Suprapubic skin (tissue), 4 donors: ENCODE measurements around the gene TCL1A. TPM values are rescaled to one million over a fixed set of nuclear protein-coding genes. Genes with fewer than 3 reads are reported as not detected.

ENCODE experiments used
- DNase-seq, 2 donors: peaks; one replicate each; pipeline ENCODE4 v3.0.0-alpha.2; 2019; ENCODE audit warnings: low spot score in 2 of 2
- H3K27ac ChIP-seq: fragments of 200-600 bp; sonication (generic); one replicate; pipeline ENCODE4 v1.5.1; 2019
- H3K27me3 ChIP-seq: fragments of 200-600 bp; sonication (generic); one replicate; pipeline ENCODE4 v1.5.1; 2019
- H3K36me3 ChIP-seq: fragments of 200-600 bp; sonication (generic); one replicate; pipeline ENCODE4 v1.5.1; 2019
- H3K4me1 ChIP-seq: fragments of 200-600 bp; sonication (generic); one replicate; pipeline ENCODE4 v1.5.1; 2019
- H3K4me3 ChIP-seq: fragments of 200-600 bp; sonication (generic); one replicate; pipeline ENCODE4 v1.5.1; 2019; ENCODE audit warnings: mild to moderate bottlenecking
- H3K9me3 ChIP-seq: fragments of 200-600 bp; sonication (generic); one replicate; pipeline ENCODE4 v1.5.1; 2019
- CTCF ChIP-seq, 2 donors: fragments of 200-600 bp in 1 of 2; fragments of 450-650 bp in 1 of 2; sonication (generic) in 1 of 2; IDR thresholded peaks; one replicate each; pipeline ENCODE4 v1.5.1; 2016 to 2019; ENCODE audit warnings: antibody characterized with exemption in 2 of 2, mild to moderate bottlenecking in 1 of 2, moderate library complexity in 1 of 2
- EP300 ChIP-seq: sonication (generic); formaldehyde crosslinking; IDR thresholded peaks from one replicate; pipeline ENCODE4 v1.6.1; 2017; ENCODE audit warnings: antibody characterized with exemption
- POLR2A ChIP-seq, 2 donors: fragments of 450-650 bp; IDR thresholded peaks; one replicate each; pipeline ENCODE4 v1.6.1; 2017; ENCODE audit warnings: antibody characterized with exemption in 2 of 2, mild to moderate bottlenecking in 2 of 2, moderate library complexity in 2 of 2
- POLR2AphosphoS5 ChIP-seq, 3 donors: sonication (generic); formaldehyde crosslinking; IDR thresholded peaks; one replicate each; pipeline ENCODE4 v1.6.1; 2017; ENCODE audit warnings: antibody characterized with exemption in 3 of 3
- whole genome bisulfite sequencing: methylation state at CpG from one replicate; pipeline ENCODE4 v1.1.5; 2018; 5-methylcytosine and 5-hydroxymethylcytosine counted together
- total RNA-seq, 4 donors: library from RNA; depleted of rRNA; stranded (reverse); fragments of >200 nt; gene quantifications; one replicate each; pipeline ENCODE4 v1.1.0, GENCODE V29; 2016

TCL1A gene
- total RNA-seq, 4 donors from 2014 or later = not detected

- H3K36me3 ChIP-seq = no peaks in the 10 kb centered on the region
- no peak for DNase-seq
- no peaks in the 10 kb centered on the region for H3K4me1 ChIP-seq
- no peaks in the 10 kb centered on the region for H3K9me3 ChIP-seq
- 46% methylated on average over 3 of the region's 3 CpGs for WGBS
- H3K27ac ChIP-seq = no peak overlapping the region
- H3K27me3 ChIP-seq = peaks cover 37% of the 10 kb centered on the region
- no peak for TF ChIP-seq EP300
- TF ChIP-seq POLR2A (IDR thresholded peaks at IDR 0.05) = no peak
- no peak for TF ChIP-seq POLR2AphosphoS5 (IDR thresholded peaks at IDR 0.05)
- no peak for TF ChIP-seq CTCF (IDR thresholded peaks at IDR 0.05)
- no peak overlapping the region for H3K4me3 ChIP-seq
Observed at GRCh38 chr14:95756751-95757150, 42.8 kb upstream of the TCL1A start.

GRCh38 chr14:95756127-95756526 lies 42.2 kb upstream of the TCL1A start:
- Histone ChIP-seq H3K9me3 (no peaks in the 10 kb centered on the region), H3K27ac (no peak overlapping the region), H3K36me3 (no peaks in the 10 kb centered on the region), H3K4me1 (no peaks in the 10 kb centered on the region), H3K27me3 (peaks cover 33% of the 10 kb centered on the region), H3K4me3 (no peak overlapping the region)
- no peak for DNase-seq
- no peak for TF ChIP-seq POLR2A (IDR thresholded peaks at IDR 0.05)
- no peak for TF ChIP-seq CTCF (IDR thresholded peaks at IDR 0.05)
- TF ChIP-seq POLR2AphosphoS5 (IDR thresholded peaks at IDR 0.05) = no peak
- TF ChIP-seq EP300 = no peak
- 70% methylated on average over 6 of the region's 6 CpGs for WGBS

GRCh38 chr14:95741781-95742180 lies 27.9 kb upstream of the TCL1A start:
- H3K36me3 ChIP-seq = no peaks in the 10 kb centered on the region
- no peak overlapping the region for H3K4me3 ChIP-seq
- H3K27ac ChIP-seq = no peak overlapping the region
- H3K4me1 ChIP-seq = no peaks in the 10 kb centered on the region
- DNase-seq = no peak
- no peaks in the 10 kb centered on the region for H3K9me3 ChIP-seq
- TF ChIP-seq CTCF (IDR thresholded peaks at IDR 0.05) (no peak), POLR2AphosphoS5 (IDR thresholded peaks at IDR 0.05) (no peak), POLR2A (IDR thresholded peaks at IDR 0.05) (no peak), EP300 (no peak)
- peaks cover 9% of the 10 kb centered on the region for H3K27me3 ChIP-seq
- 83% methylated on average over 4 of the region's 4 CpGs for WGBS

GRCh38 chr14:95741038-95741490 lies 27.1 kb upstream of the TCL1A start:
- Histone ChIP-seq H3K27ac (no peak overlapping the region), H3K27me3 (peaks cover 6% of the 10 kb centered on the region), H3K4me1 (no peaks in the 10 kb centered on the region), H3K4me3 (no peak overlapping the region), H3K36me3 (no peaks in the 10 kb centered on the region), H3K9me3 (no peaks in the 10 kb centered on the region)
- no peak for DNase-seq
- no peak for TF ChIP-seq POLR2A (IDR thresholded peaks at IDR 0.05)
- no peak for TF ChIP-seq POLR2AphosphoS5 (IDR thresholded peaks at IDR 0.05)
- TF ChIP-seq EP300 = no peak
- TF ChIP-seq CTCF (IDR thresholded peaks at IDR 0.05) = no peak
- 31% methylated on average over 4 of the region's 5 CpGs for WGBS

GRCh38 chr14:95739356-95739755 lies 25.4 kb upstream of the TCL1A start:
- 76% methylated on average over 1 of the region's 1 CpG for WGBS
- no peaks in the 10 kb centered on the region for H3K27me3 ChIP-seq
- no peak for DNase-seq
- H3K27ac ChIP-seq = no peak overlapping the region
- TF ChIP-seq EP300 (no peak), POLR2A (IDR thresholded peaks at IDR 0.05) (no peak), CTCF (IDR thresholded peaks at IDR 0.05) (no peak), POLR2AphosphoS5 (IDR thresholded peaks at IDR 0.05) (no peak)
- no peaks in the 10 kb centered on the region for H3K36me3 ChIP-seq
- H3K4me3 ChIP-seq = no peak overlapping the region
- H3K9me3 ChIP-seq = no peaks in the 10 kb centered on the region
- H3K4me1 ChIP-seq = no peaks in the 10 kb centered on the region
